KMS-11 (cell line): ENCODE results near the gene ZNF556.

Experiments
- H2AFZ ChIP-seq: fragments of 200-600 bp; sonication (generic); 2 replicates; pipeline ENCODE4 v1.6.1; 2016; ENCODE audit warnings: antibody characterized with exemption, mixed run types, low read depth
- H3K27ac ChIP-seq: fragments of 200-600 bp; sonication (generic); 2 replicates; pipeline ENCODE4 v1.6.1; 2016; ENCODE audit warnings: mild to moderate bottlenecking, mixed run types
- H3K27me3 ChIP-seq: fragments of 200-600 bp; sonication (generic); 2 replicates; pipeline ENCODE4 v1.6.1; 2017; ENCODE audit warnings: mild to moderate bottlenecking, low read depth, mixed run types, moderate library complexity; ENCODE audit not compliant: insufficient read depth
- H3K36me3 ChIP-seq: fragments of 200-600 bp; sonication (generic); 2 replicates; pipeline ENCODE4 v1.6.1; 2017; ENCODE audit warnings: mild to moderate bottlenecking, mixed run types; ENCODE audit not compliant: insufficient read depth
- H3K4me1 ChIP-seq: fragments of 200-600 bp; sonication (generic); 2 replicates; pipeline ENCODE4 v1.6.1; 2016; ENCODE audit warnings: mild to moderate bottlenecking, low read depth, mixed run types; ENCODE audit not compliant: poor library complexity, severe bottlenecking
- H3K4me2 ChIP-seq: fragments of 200-600 bp; sonication (generic); 2 replicates; pipeline ENCODE4 v1.7.0; 2016; ENCODE audit warnings: mild to moderate bottlenecking, mixed run types
- H3K4me3 ChIP-seq: fragments of 200-600 bp; sonication (generic); IDR thresholded peaks from 2 replicates; pipeline ENCODE4 v1.6.1; 2017; ENCODE audit warnings: low read depth, low read length, mixed read lengths; ENCODE audit not compliant: insufficient read depth
- H3K79me2 ChIP-seq: fragments of 200-600 bp; sonication (generic); 2 replicates; pipeline ENCODE4 v1.6.1; 2016; ENCODE audit warnings: low read depth, mixed run types; ENCODE audit not compliant: insufficient read depth
- H3K9ac ChIP-seq: fragments of 200-600 bp; sonication (generic); 2 replicates; pipeline ENCODE4 v1.6.1; 2016; ENCODE audit warnings: mild to moderate bottlenecking, mixed run types
- H4K20me1 ChIP-seq: fragments of 200-600 bp; sonication (generic); 2 replicates; pipeline ENCODE4 v1.6.1; 2016; ENCODE audit warnings: mild to moderate bottlenecking, mixed run types; ENCODE audit not compliant: insufficient read depth
- CTCF ChIP-seq: fragments of 200-600 bp; sonication (generic); conservative IDR thresholded peaks from 2 replicates; pipeline ENCODE4 v1.6.1; 2017; ENCODE audit warnings: low read depth, mild to moderate bottlenecking, antibody characterized with exemption, low read length, moderate library complexity, mixed read lengths

The ZNF556 gene

GRCh38 chr19:2877398-2878331 lies 10.5 kb downstream of the ZNF556 start:
- no peak overlapping the region for H3K27ac ChIP-seq
- no peak overlapping the region for H3K9ac ChIP-seq
- no peaks in the 10 kb centered on the region for H3K79me2 ChIP-seq
- H2AFZ ChIP-seq = no peak overlapping the region
- H3K4me2 ChIP-seq = no peak overlapping the region
- H4K20me1 ChIP-seq = no peaks in the 10 kb centered on the region
- H3K36me3 ChIP-seq = no peaks in the 10 kb centered on the region
- TF ChIP-seq CTCF = no peak
- H3K27me3 ChIP-seq = peaks cover 29% of the 10 kb centered on the region; the same call in 1 of the 2 replicates
- no peaks in the 10 kb centered on the region for H3K4me1 ChIP-seq
- no peak overlapping the region for H3K4me3 ChIP-seq

- Histone ChIP-seq H3K36me3 (no peaks in the 10 kb centered on the region), H3K79me2 (no peaks in the 10 kb centered on the region), H2AFZ (no peak overlapping the region), H3K4me2 (no peak overlapping the region), H3K4me3 (no peak overlapping the region), H3K27me3 (peaks cover 45% of the 10 kb centered on the region; the same call in 1 of the 2 replicates), H3K9ac (no peak overlapping the region), H3K27ac (no peak overlapping the region), H3K4me1 (no peaks in the 10 kb centered on the region), H4K20me1 (no peaks in the 10 kb centered on the region)
- no peak for TF ChIP-seq CTCF
Measured at GRCh38 chr19:2883686-2884439, 16.7 kb downstream of the ZNF556 start.

- Histone ChIP-seq H3K36me3 (no peaks in the 10 kb centered on the region), H4K20me1 (no peaks in the 10 kb centered on the region), H3K27me3 (peaks cover 44% of the 10 kb centered on the region; the same call in 1 of the 2 replicates), H3K27ac (no peak overlapping the region), H3K79me2 (no peaks in the 10 kb centered on the region), H3K4me2 (no peak overlapping the region), H3K4me1 (no peaks in the 10 kb centered on the region), H3K9ac (no peak overlapping the region), H3K4me3 (no peak overlapping the region), H2AFZ (no peak overlapping the region)
- no peak for TF ChIP-seq CTCF
Measured at GRCh38 chr19:2885736-2886135, 18.6 kb downstream of the ZNF556 start.

- no peaks in the 10 kb centered on the region for H3K4me1 ChIP-seq
- peaks cover 47% of the 10 kb centered on the region for H3K27me3 ChIP-seq
- TF ChIP-seq CTCF = peak; percentile 70
- H3K4me2 ChIP-seq = no peak overlapping the region
- no peak overlapping the region for H3K9ac ChIP-seq
- no peaks in the 10 kb centered on the region for H3K79me2 ChIP-seq
- H3K4me3 ChIP-seq = no peak overlapping the region
- H3K36me3 ChIP-seq = no peaks in the 10 kb centered on the region
- H3K27ac ChIP-seq = no peak overlapping the region
- H2AFZ ChIP-seq = no peak overlapping the region
- no peaks in the 10 kb centered on the region for H4K20me1 ChIP-seq
Measured at GRCh38 chr19:2887391-2887914, 20.3 kb downstream of the ZNF556 start.
